Hepatocyte (in vitro differentiated cells): Measurements from ENCODE around the gene PPP6R2.

Experiments used
- EZH2 ChIP-seq: fragments of 200-600 bp; sonication (generic); IDR thresholded peaks from 2 replicates; pipeline ENCODE4 v1.6.1; 2016; ENCODE audit warnings: antibody characterized with exemption, mild to moderate bottlenecking, borderline replicate concordance
- EZH2phosphoT487 ChIP-seq: fragments of 200-600 bp; sonication (generic); IDR thresholded peaks from one replicate; pipeline ENCODE4 v1.6.1; 2018; ENCODE audit warnings: antibody characterized with exemption, mild to moderate bottlenecking, low read depth, moderate library complexity; ENCODE audit not compliant: unreplicated experiment, severe bottlenecking
- TF ChIP-seq, protein P1 (sequence below): fragments of 200-600 bp; sonication (generic); IDR thresholded peaks from 2 replicates; pipeline ENCODE4 v1.5.1; 2016; ENCODE audit warnings: antibody characterized with exemption, mild to moderate bottlenecking; ENCODE audit not compliant: poor library complexity

DNA sequence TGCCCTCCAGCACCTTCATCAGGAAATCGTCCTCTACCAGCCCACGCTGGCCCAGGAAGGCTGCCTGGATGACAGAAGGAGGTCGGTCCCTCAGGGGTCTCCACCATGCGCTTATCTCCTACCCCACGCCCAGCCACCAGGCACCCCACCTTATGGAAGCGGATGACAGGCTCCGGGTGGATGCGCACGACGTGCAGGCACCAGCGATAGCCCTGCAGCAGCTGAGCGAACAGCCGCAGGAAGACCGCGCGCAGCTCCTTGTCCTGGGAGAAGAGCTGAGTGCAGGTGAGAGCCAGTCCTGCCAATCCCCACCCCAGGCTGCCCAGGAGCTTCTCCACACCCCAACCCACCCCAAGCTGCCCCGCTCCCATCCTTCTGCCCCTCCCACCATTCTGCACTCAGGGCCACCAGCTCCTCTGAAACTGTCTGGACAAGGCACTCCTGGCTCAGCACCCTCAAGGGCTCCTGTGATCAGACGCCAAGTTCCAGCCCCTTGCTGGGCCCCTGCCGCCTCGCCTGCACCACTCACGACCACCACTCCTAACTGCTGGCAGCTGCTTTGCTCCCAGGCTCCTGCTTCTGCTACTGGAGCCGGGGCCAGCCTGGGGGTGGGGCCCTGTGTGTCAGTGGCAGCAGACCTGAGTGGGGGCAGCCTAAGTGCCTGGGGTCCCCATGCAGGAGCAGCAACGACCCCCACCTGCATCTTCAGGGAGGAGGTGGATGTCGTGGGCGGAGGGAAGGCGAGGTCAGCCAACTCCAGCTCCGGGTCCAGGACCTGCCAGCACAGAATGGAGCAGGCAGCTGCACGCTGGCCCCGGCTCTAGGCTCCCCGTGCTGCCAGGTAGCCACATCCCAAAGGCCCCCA, 122.2 kb downstream of the PPP6R2 start:
- TF ChIP-seq, protein P1, sequence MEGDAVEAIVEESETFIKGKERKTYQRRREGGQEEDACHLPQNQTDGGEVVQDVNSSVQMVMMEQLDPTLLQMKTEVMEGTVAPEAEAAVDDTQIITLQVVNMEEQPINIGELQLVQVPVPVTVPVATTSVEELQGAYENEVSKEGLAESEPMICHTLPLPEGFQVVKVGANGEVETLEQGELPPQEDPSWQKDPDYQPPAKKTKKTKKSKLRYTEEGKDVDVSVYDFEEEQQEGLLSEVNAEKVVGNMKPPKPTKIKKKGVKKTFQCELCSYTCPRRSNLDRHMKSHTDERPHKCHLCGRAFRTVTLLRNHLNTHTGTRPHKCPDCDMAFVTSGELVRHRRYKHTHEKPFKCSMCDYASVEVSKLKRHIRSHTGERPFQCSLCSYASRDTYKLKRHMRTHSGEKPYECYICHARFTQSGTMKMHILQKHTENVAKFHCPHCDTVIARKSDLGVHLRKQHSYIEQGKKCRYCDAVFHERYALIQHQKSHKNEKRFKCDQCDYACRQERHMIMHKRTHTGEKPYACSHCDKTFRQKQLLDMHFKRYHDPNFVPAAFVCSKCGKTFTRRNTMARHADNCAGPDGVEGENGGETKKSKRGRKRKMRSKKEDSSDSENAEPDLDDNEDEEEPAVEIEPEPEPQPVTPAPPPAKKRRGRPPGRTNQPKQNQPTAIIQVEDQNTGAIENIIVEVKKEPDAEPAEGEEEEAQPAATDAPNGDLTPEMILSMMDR = no peak
- TF ChIP-seq EZH2 (no peak), EZH2phosphoT487 (no peak)
